ENCODE results near the gene APOL2. TPM values are rescaled to one million over a fixed set of nuclear protein-coding genes. Genes with fewer than 3 reads are reported as not detected.
"Not testable (repeated sequence)": the region's sequence is repeated elsewhere in the genome, so short reads cannot be mapped to it uniquely, and the experiment has no call there.

APOL2 gene
- total RNA-seq, 1 experiment from 2014 or later: 9.9 TPM

DNA sequence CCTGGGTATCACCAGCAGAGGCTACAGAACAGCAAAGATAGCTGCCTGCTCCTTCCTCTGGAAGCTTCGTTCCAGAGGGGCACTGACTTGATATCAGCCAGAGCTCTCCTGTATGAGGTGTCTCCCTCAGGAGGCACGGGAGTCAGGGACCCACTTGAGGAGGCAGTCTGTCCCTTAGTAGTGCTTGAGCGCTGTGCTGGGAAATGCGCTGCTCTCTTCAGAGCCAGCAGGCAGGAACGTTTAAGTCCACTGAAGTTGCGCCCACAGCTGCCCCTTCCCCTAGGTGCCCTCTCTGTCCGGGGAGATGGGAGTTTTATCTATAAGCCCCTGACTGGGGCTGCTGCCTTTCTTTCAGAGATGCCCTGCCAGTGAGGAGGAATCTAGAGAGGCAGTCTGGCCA is 31.9 kb upstream of the APOL2 start:
- intact Hi-C loops (cut with micrococcal nuclease); H2AFZ ChIP-seq (ENCODE audit: low read depth, low read length, poor library complexity, severe bottlenecking); H4K20me1 ChIP-seq (ENCODE audit: insufficient read depth); H3K27ac ChIP-seq (ENCODE audit: low read depth, low read length); H3K4me1 ChIP-seq (ENCODE audit: control insufficient read depth in 1 of 2, insufficient read depth in 2 of 2, low read length in 2 of 2); H3K79me2 ChIP-seq (ENCODE audit: insufficient read depth, low read length); RAD21 ChIA-PET (ENCODE audit: low non-redundant PET in 1 of 2, low total read pairs in 2 of 2, uncharacterized antibody in 2 of 2, unreplicated experiment in 2 of 2); H3K9me2 ChIP-seq (ENCODE audit: insufficient read depth); H3K9me3 ChIP-seq (ENCODE audit: control insufficient read depth in 1 of 2, insufficient read depth in 1 of 2, low read depth in 1 of 2, low read length in 2 of 2); H3K4me3 ChIP-seq (replicated peaks in 1 of 2; ENCODE audit: low read depth in 1 of 2, low read length in 2 of 2); CTCF ChIA-PET; H3K9ac ChIP-seq (ENCODE audit: low read length); H3K4me2 ChIP-seq (ENCODE audit: low read length); POLR2A ChIA-PET; H3K27me3 ChIP-seq (ENCODE audit: insufficient read depth, low read length); BruUV-seq (replicated peaks); ATAC-seq; DNase-seq (ENCODE audit: low read depth, low spot score); H3K36me3 ChIP-seq (ENCODE audit: control insufficient read depth in 1 of 2, insufficient read depth in 2 of 2, low read length in 2 of 2): not testable (repeated sequence)

DNA sequence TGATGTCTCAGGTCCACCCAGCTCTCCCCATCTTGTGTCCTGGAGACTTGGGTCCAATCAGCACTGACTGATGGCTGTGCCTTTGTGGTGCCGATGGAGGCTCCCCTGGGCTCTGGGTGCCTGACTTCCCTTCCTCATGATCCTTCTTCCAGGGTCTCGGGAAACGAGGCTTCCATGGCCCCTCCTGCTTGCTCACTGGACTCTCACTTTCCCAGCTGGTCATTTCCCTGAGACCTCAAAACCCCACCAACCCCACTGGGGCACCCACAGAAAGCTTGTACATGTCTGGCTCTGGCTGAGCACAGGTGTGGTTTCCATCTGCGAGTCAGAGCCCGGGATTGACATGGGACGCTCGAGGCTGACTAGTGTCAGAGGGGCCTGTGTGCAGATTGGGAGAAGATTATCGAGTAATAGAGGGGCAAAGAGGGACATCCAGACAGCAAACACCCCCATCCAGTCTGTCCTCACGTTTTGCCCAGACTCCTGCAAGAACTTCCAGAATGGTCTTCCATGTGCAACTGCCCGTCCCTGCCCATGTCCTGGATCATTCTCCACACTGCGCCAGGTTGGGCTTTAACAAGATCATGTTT is 28.7 kb upstream of the APOL2 start:
- H3K4me2 ChIP-seq (ENCODE audit: low read length): no peak overlapping the region
- POLR2A ChIA-PET: no interaction called here
- TF ChIP-seq ZFX (IDR thresholded peaks at IDR 0.05) (no peak), SRF (IDR thresholded peaks at IDR 0.05; ENCODE audit: low read depth) (no peak), ZBTB33 (IDR thresholded peaks at IDR 0.05; ENCODE audit: extremely low read depth, insufficient replicate concordance, low read length) (no peak), EZH2phosphoT487 (IDR thresholded peaks at IDR 0.05; ENCODE audit: borderline replicate concordance) (no peak), REST (IDR thresholded peaks at IDR 0.05; ENCODE audit: low read depth) (no peak), YY1 (IDR thresholded peaks at IDR 0.05; ENCODE audit: extremely low read depth, insufficient replicate concordance, low read depth, low read length) (no peak), POLR2A (IDR thresholded peaks at IDR 0.05; ENCODE audit: borderline replicate concordance, extremely low read depth, insufficient read depth, insufficient read length) (no peak), SP1 (IDR thresholded peaks at IDR 0.05; ENCODE audit: low read depth) (no peak)
- H3K9me3 ChIP-seq (ENCODE audit: control insufficient read depth in 1 of 2, insufficient read depth in 1 of 2, low read depth in 1 of 2, low read length in 2 of 2): no peaks in the 10 kb centered on the region
- BruUV-seq (replicated peaks): no TSS peak
- H2AFZ ChIP-seq (ENCODE audit: low read depth, low read length, poor library complexity, severe bottlenecking): no peak overlapping the region
- H3K9ac ChIP-seq (ENCODE audit: low read length): no peak overlapping the region
- H3K9me2 ChIP-seq (ENCODE audit: insufficient read depth): no peaks in the 10 kb centered on the region
- CTCF ChIA-PET: no interaction called here
- H3K27me3 ChIP-seq (ENCODE audit: insufficient read depth, low read length): peaks cover 4% of the 10 kb centered on the region; the same call in 1 of the 2 replicates
- no peak overlapping the region for H3K4me3 ChIP-seq (replicated peaks in 1 of 2; ENCODE audit: low read depth in 1 of 2, low read length in 2 of 2)
- no peaks in the 10 kb centered on the region for H3K4me1 ChIP-seq (ENCODE audit: control insufficient read depth in 1 of 2, insufficient read depth in 2 of 2, low read length in 2 of 2)
- no peak for DNase-seq (ENCODE audit: low read depth, low spot score)
- H4K20me1 ChIP-seq (ENCODE audit: insufficient read depth): no peaks in the 10 kb centered on the region
- ATAC-seq: no peak
- H3K36me3 ChIP-seq (ENCODE audit: control insufficient read depth in 1 of 2, insufficient read depth in 2 of 2, low read length in 2 of 2): no peaks in the 10 kb centered on the region
- intact Hi-C loops (cut with micrococcal nuclease): no loop called here
- H3K79me2 ChIP-seq (ENCODE audit: insufficient read depth, low read length): no peaks in the 10 kb centered on the region
- RAD21 ChIA-PET (ENCODE audit: low non-redundant PET in 1 of 2, low total read pairs in 2 of 2, uncharacterized antibody in 2 of 2, unreplicated experiment in 2 of 2): no interaction called here
- H3K27ac ChIP-seq (ENCODE audit: low read depth, low read length): no peak overlapping the region

Measured in HCT116 (cell line).